Esophagus muscularis mucosa (tissue), 2 donors: Measurements from ENCODE around the gene PLOD3.

Experiments
- EP300 ChIP-seq: sonication (generic); formaldehyde crosslinking; IDR thresholded peaks from one replicate; pipeline ENCODE4 v1.6.1; 2017; ENCODE audit warnings: antibody characterized with exemption
- POLR2A ChIP-seq: fragments of 450-650 bp; IDR thresholded peaks from one replicate; pipeline ENCODE4 v1.6.1; 2017; ENCODE audit warnings: antibody characterized with exemption, moderate library complexity, mild to moderate bottlenecking, low read depth

- TF ChIP-seq EP300 (no peak), POLR2A (no peak)
Measured at GRCh38 chr7:101231644-101232043, 14.3 kb upstream of the PLOD3 start.
